Gastrocnemius medialis (tissue), 4 donors: Measurements from ENCODE around the gene SI. TPM values are rescaled to one million over a fixed set of nuclear protein-coding genes. Genes with fewer than 3 reads are reported as not detected.

Experiments used
- ATAC-seq, 2 donors: fragments of 150-250 bp; one replicate each; pipeline ENCODE4 v1.9.1; 2016
- DNase-seq, 2 donors: peaks; one replicate each; pipeline ENCODE4 v3.0.0-alpha.2; 2019
- H3K27ac ChIP-seq, 4 donors: fragments of 200-600 bp; sonication (generic); 1 replicate in 1 of 4; 2 replicates in 3 of 4; pipeline ENCODE4 v1.5.1; 2016 to 2018; ENCODE audit warnings: mild to moderate bottlenecking in 2 of 4, moderate library complexity in 1 of 4
- H3K27me3 ChIP-seq, 3 donors: fragments of 200-600 bp; sonication (generic) in 2 of 3; 1 replicate in 1 of 3; 2 replicates in 2 of 3; pipeline versions ENCODE4 v1.5.1 to v1.6.0; 2016 to 2019; ENCODE audit warnings: mild to moderate bottlenecking in 1 of 3, moderate library complexity in 1 of 3
- H3K36me3 ChIP-seq, 2 donors: fragments of 200-600 bp; sonication (generic) in 1 of 2; one replicate each; pipeline ENCODE4 v1.5.1; 2017 to 2018
- H3K4me1 ChIP-seq, 2 donors: fragments of 200-600 bp; sonication (generic) in 1 of 2; one replicate each; pipeline ENCODE4 v1.5.1; 2016 to 2017; ENCODE audit warnings: mild to moderate bottlenecking in 2 of 2
- H3K4me3 ChIP-seq, 4 donors: fragments of 200-600 bp; sonication (generic) in 3 of 4; 1 replicate in 1 of 4; 2 replicates in 3 of 4; pipeline ENCODE4 v1.5.1; 2016 to 2019; ENCODE audit warnings: mild to moderate bottlenecking in 2 of 4
- H3K9me3 ChIP-seq, 3 donors: fragments of 200-600 bp; sonication (generic) in 2 of 3; 1 replicate in 1 of 3; 2 replicates in 2 of 3; pipeline ENCODE4 v1.5.1; 2016 to 2019
- POLR2A ChIP-seq, 2 donors: fragments of 450-650 bp; IDR thresholded peaks; one replicate each; pipeline ENCODE4 v1.6.1; 2017; ENCODE audit warnings: antibody characterized with exemption in 2 of 2, mild to moderate bottlenecking in 2 of 2, moderate library complexity in 2 of 2
- in situ Hi-C, 4 donors: fragments of 200-750 bp; cut with MboI; loops; one replicate each; pipeline versions ENCODE4 v1.15.0 to v1.8.0; 2017; ENCODE audit warnings: low sequenced_read_pairs in 4 of 4
- intact Hi-C: fragments of 100-400 bp; cut with DNase I; formaldehyde crosslinking; loops from one replicate; pipeline ENCODE4 v1.15.1; 2023; ENCODE audit warnings: low total_unique reads
- total RNA-seq, 4 donors: library from RNA; depleted of rRNA; stranded (reverse); fragments of >200 nt; gene quantifications; one replicate each; pipeline versions ENCODE4 v1.1.0 to v1.2.3, GENCODE V29; 2016
- TF ChIP-seq, protein P1 (sequence below), 5 experiments: fragments of 450-650 bp in 3 of 5; fragments of 200-600 bp in 2 of 5; sonication (generic) in 2 of 5; IDR thresholded peaks in 4 of 5; conservative IDR thresholded peaks in 1 of 5; 1 replicate in 4 of 5; 2 replicates in 1 of 5; pipeline ENCODE4 v1.5.1; 2016 to 2019; ENCODE audit warnings: antibody characterized with exemption in 5 of 5, mild to moderate bottlenecking in 3 of 5, moderate library complexity in 3 of 5

The SI gene
- total RNA-seq, 4 donors from 2014 or later: not detected

DNA sequence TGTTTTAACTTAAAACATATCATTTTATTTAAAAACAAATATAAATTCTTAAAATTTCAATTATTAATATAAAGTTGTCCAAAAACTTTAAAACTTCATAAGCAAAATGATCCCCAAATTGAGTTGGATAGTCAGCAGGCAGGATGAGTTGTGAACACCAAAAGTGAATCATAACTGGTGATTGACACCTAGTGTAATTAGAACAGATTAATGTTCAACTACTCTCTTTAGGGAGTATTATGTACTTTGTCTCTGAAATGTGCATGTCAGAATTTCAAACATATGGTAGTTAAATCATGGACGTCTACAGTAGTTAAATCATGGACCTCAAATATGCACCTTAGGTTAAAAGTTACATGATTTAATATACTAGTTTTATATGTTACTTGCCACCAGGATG lies 2.9 kb upstream of the SI start:
- ATAC-seq: no peak
- Histone ChIP-seq H3K27me3 (no peaks in the 10 kb centered on the region), H3K9me3 (no peaks in the 10 kb centered on the region), H3K4me3 (no peak overlapping the region), H3K36me3 (no peaks in the 10 kb centered on the region), H3K27ac (no peak overlapping the region), H3K4me1 (no peaks in the 10 kb centered on the region)
- in situ Hi-C loops: no loop called here
- intact Hi-C loops: no loop called here
- DNase-seq: no peak
- TF ChIP-seq, protein P1, sequence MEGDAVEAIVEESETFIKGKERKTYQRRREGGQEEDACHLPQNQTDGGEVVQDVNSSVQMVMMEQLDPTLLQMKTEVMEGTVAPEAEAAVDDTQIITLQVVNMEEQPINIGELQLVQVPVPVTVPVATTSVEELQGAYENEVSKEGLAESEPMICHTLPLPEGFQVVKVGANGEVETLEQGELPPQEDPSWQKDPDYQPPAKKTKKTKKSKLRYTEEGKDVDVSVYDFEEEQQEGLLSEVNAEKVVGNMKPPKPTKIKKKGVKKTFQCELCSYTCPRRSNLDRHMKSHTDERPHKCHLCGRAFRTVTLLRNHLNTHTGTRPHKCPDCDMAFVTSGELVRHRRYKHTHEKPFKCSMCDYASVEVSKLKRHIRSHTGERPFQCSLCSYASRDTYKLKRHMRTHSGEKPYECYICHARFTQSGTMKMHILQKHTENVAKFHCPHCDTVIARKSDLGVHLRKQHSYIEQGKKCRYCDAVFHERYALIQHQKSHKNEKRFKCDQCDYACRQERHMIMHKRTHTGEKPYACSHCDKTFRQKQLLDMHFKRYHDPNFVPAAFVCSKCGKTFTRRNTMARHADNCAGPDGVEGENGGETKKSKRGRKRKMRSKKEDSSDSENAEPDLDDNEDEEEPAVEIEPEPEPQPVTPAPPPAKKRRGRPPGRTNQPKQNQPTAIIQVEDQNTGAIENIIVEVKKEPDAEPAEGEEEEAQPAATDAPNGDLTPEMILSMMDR (IDR thresholded peaks at IDR 0.05 in 4 of 5, conservative IDR thresholded peaks at IDR 0.05 in 1 of 5): no peak
- TF ChIP-seq POLR2A (IDR thresholded peaks at IDR 0.05): no peak

DNA sequence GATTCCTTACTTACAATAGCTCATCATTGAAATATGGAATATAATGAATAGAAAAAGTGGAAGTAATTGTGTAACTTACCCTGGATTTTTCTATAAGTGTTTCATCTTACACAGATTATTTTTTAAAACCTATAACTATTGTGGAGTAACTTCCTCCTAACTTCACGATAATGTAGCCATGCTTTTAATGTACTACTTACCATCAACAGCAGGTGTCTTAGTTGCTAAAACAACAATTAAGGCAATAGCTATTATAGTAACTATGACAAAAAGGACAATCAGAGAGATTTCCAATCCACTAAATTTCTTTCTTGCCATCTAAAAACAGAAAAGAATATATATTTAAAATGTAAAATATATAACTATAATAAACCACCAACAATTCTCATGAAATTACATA lies 2.6 kb downstream of the SI start:
- intact Hi-C loops (no loop called here), in situ Hi-C loops (no loop called here)
- DNase-seq (no peak), ATAC-seq (no peak)
- H3K27ac ChIP-seq: no peak overlapping the region
- H3K4me1 ChIP-seq: no peaks in the 10 kb centered on the region
- no peaks in the 10 kb centered on the region for H3K9me3 ChIP-seq
- no peak overlapping the region for H3K4me3 ChIP-seq
- no peak for TF ChIP-seq POLR2A (IDR thresholded peaks at IDR 0.05)
- TF ChIP-seq, protein P1 (IDR thresholded peaks at IDR 0.05 in 4 of 5, conservative IDR thresholded peaks at IDR 0.05 in 1 of 5): no peak
- H3K27me3 ChIP-seq: no peaks in the 10 kb centered on the region
- H3K36me3 ChIP-seq: no peaks in the 10 kb centered on the region

DNA sequence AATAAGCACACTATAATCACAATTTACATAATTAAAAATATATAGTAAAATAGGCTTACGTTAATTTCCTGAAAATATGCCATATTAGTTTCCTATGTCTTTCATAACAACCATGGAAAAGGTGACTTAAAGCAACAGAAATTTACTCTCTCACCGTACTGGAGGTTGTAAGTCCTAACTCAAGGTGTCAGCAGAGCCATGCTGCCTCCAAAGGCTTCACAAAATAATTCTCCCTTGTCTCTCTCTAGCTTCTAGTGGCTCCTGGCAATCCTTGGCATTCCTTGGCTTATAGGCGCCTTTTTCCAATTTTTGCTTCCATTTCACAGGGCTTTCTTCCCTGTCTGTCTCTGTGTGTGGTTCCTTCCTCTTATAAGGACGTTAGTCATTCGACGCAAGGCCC lies 7.6 kb downstream of the SI start:
- Histone ChIP-seq H3K9me3 (no peaks in the 10 kb centered on the region), H3K27ac (no peak overlapping the region), H3K4me3 (no peak overlapping the region), H3K4me1 (no peaks in the 10 kb centered on the region), H3K27me3 (no peaks in the 10 kb centered on the region), H3K36me3 (no peaks in the 10 kb centered on the region)
- intact Hi-C loops (no loop called here), in situ Hi-C loops (no loop called here)
- DNase-seq: no peak
- no peak for TF ChIP-seq POLR2A (IDR thresholded peaks at IDR 0.05)
- TF ChIP-seq, protein P1 (IDR thresholded peaks at IDR 0.05 in 4 of 5, conservative IDR thresholded peaks at IDR 0.05 in 1 of 5): no peak
- no peak for ATAC-seq

DNA sequence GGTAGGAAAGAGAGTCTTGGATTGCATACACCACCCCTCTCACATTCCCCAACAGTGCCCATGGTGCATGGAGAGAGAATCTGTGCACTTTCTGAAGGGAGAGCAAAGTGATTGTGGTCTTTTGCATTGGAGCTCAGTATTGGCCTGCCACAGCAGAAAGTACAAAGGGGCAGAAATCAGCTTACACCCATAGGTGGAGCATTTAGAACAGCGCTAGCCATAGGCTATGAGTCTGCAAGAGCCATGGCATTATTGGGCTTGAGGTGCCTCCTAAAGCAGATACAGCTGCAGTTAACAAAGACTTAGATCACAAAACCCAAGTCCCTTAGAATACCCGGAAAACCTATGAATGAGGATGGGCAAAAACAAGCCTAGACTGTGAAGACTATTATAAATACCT lies 21.8 kb downstream of the SI start:
- no peaks in the 10 kb centered on the region for H3K9me3 ChIP-seq
- H3K4me3 ChIP-seq: no peak overlapping the region
- no peaks in the 10 kb centered on the region for H3K27me3 ChIP-seq
- H3K4me1 ChIP-seq: no peaks in the 10 kb centered on the region
- no peaks in the 10 kb centered on the region for H3K36me3 ChIP-seq
- intact Hi-C loops (no loop called here), in situ Hi-C loops (no loop called here)
- TF ChIP-seq, protein P1 (IDR thresholded peaks at IDR 0.05 in 4 of 5, conservative IDR thresholded peaks at IDR 0.05 in 1 of 5): no peak
- no peak overlapping the region for H3K27ac ChIP-seq
- no peak for DNase-seq
- ATAC-seq: no peak

DNA sequence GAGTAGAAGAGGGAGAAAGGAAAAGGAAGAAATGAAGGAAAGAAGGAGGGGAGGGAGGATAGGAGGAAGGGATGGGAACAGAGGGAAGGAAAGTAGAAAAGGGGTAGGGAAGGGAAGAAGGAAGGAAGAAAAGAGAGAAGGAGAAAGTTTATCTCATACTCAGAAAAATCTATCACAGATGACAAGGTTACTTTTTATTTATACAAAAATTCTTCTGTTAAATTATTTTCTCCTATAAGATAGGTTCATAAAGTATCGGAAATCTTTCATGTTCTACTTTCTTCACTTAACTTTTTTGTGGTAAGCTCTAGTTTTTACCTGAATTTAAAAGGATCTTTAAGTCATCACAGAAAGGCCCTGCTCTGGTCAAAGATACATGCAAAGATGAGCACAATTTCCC lies 38.1 kb downstream of the SI start:
- no peak for TF ChIP-seq POLR2A (IDR thresholded peaks at IDR 0.05)
- TF ChIP-seq, protein P1 (IDR thresholded peaks at IDR 0.05 in 4 of 5, conservative IDR thresholded peaks at IDR 0.05 in 1 of 5): no peak
- in situ Hi-C loops: no loop called here
- ATAC-seq (no peak), DNase-seq (no peak)
- intact Hi-C loops: no loop called here
- Histone ChIP-seq H3K9me3 (no peaks in the 10 kb centered on the region), H3K4me1 (no peaks in the 10 kb centered on the region), H3K27ac (no peak overlapping the region), H3K4me3 (no peak overlapping the region), H3K36me3 (no peaks in the 10 kb centered on the region), H3K27me3 (no peaks in the 10 kb centered on the region)
